Endodermal cell (in vitro differentiated cells): ENCODE results near the gene COX20. TPM values are rescaled to one million over a fixed set of nuclear protein-coding genes. Genes with fewer than 3 reads are reported as not detected.
A peak's percentile ranks its signal among the peaks of the same experiment; 100 is the strongest.

Experiments
- DNase-seq: peaks from one replicate; pipeline ENCODE4 v3.0.0-alpha.2; 2017
- H3K27ac ChIP-seq: 2 replicates; pipeline ENCODE4 v1.5.1; 2013; ENCODE audit warnings: mild to moderate bottlenecking, low read depth, low read length, moderate library complexity
- H3K27me3 ChIP-seq: 2 replicates; pipeline ENCODE4 v1.6.1; 2013; ENCODE audit warnings: mild to moderate bottlenecking, low read length, moderate library complexity; ENCODE audit not compliant: insufficient read depth, control insufficient read depth, poor library complexity, severe bottlenecking
- H3K36me3 ChIP-seq: 2 replicates; pipeline ENCODE4 v1.7.0; 2013; ENCODE audit warnings: mild to moderate bottlenecking, low read length, moderate library complexity; ENCODE audit not compliant: control insufficient read depth, insufficient read depth
- H3K4me1 ChIP-seq: one replicate; pipeline ENCODE4 v1.7.0; 2013; ENCODE audit warnings: low read length; ENCODE audit not compliant: control insufficient read depth, insufficient read depth
- H3K4me3 ChIP-seq: 2 replicates; pipeline ENCODE4 v1.5.1; 2013; ENCODE audit warnings: mild to moderate bottlenecking, low read length, moderate library complexity
- H3K9ac ChIP-seq: 2 replicates; pipeline ENCODE4 v1.6.1; 2013; ENCODE audit warnings: mild to moderate bottlenecking, low read length, moderate library complexity; ENCODE audit not compliant: poor library complexity, severe bottlenecking; ENCODE audit errors: extremely low read depth
- H3K9me3 ChIP-seq: 2 replicates; pipeline ENCODE4 v1.6.1; 2013; ENCODE audit warnings: mild to moderate bottlenecking, low read length, moderate library complexity; ENCODE audit not compliant: control insufficient read depth
- H3K27ac Mint-ChIP-seq: 2 replicates; pipeline ENCODE4 v1.8.0; 2020; ENCODE audit warnings: mixed read lengths
- H3K27me3 Mint-ChIP-seq: 2 replicates; pipeline ENCODE4 v1.8.0; 2021; ENCODE audit warnings: mild to moderate bottlenecking, mixed read lengths; ENCODE audit not compliant: insufficient read depth
- H3K36me3 Mint-ChIP-seq: 2 replicates; pipeline ENCODE4 v1.8.0; 2020; ENCODE audit warnings: low read depth, mixed read lengths
- H3K4me1 Mint-ChIP-seq: 2 replicates; pipeline ENCODE4 v1.8.0; 2020; ENCODE audit warnings: mixed read lengths
- H3K4me3 Mint-ChIP-seq: 2 replicates; pipeline ENCODE4 v1.8.0; 2020; ENCODE audit warnings: mild to moderate bottlenecking, moderate library complexity, mixed read lengths
- H3K9me3 Mint-ChIP-seq: 2 replicates; pipeline ENCODE4 v1.8.0; 2020; ENCODE audit warnings: mild to moderate bottlenecking, mixed read lengths
- WGBS, 2 experiments: methylation state at CpG; one replicate each; pipeline versions ENCODE4 v1.1.5 to v1.1.7; 2013; ENCODE audit warnings: missing lambda C conversion rate in 2 of 2, mixed read lengths in 1 of 2; ENCODE audit not compliant: insufficient coverage in 1 of 2, insufficient read length in 1 of 2; 5-methylcytosine and 5-hydroxymethylcytosine counted together
- total RNA-seq, 2 donors: library from RNA; stranded (reverse); fragmentation: NEBNext Ultra II Directional in 1 of 2; extraction: Animal tissue kit (Norgen Biotek cat#: 25700) in 1 of 2; gene quantifications; 2 replicates in 1 of 2; 3 replicates in 1 of 2; pipeline ENCODE4 v1.2.1, GENCODE V29; 2021
- TF ChIP-seq, protein P1 (sequence below): fragments of 200-600 bp; sonication (generic); conservative IDR thresholded peaks from 2 replicates; pipeline ENCODE4 v1.5.0; 2021; ENCODE audit warnings: antibody characterized with exemption, mild to moderate bottlenecking

The COX20 gene
- total RNA-seq, 2 donors from 2014 or later = 19.5 to 23.4 TPM

DNA sequence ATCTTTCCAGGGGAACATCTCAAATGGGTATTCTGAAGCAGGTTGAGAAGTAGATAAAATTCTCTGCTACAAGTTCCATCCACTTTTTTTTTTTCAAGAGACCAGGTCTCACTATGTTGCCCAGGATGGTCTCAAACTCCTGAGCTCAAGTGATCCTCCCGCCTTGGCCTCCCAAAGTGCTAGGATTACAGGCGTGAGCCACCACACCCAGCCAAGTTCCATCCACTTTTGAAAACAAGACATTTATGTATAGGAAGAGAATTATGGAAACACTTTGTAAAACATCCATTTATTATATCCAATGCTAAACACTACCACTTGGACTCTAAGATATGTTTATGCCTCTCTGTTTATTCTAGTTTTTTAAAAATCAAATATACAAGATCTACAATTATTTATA lies 15.4 kb downstream of the COX20 start:
- WGBS, 2 experiments = 94% methylated on average over 2 of the region's 2 CpGs; no CpG with 5 or more reads in 1 of the 2 experiments
- Mint-ChIP-seq H3K36me3 (peaks cover 85% of the 10 kb centered on the region), H3K27ac (peak overlapping the region; percentile 79), H3K9me3 (no peaks in the 10 kb centered on the region), H3K4me3 (no peak overlapping the region), H3K4me1 (no peaks in the 10 kb centered on the region), H3K27me3 (no peaks in the 10 kb centered on the region)
- TF ChIP-seq, protein P1, sequence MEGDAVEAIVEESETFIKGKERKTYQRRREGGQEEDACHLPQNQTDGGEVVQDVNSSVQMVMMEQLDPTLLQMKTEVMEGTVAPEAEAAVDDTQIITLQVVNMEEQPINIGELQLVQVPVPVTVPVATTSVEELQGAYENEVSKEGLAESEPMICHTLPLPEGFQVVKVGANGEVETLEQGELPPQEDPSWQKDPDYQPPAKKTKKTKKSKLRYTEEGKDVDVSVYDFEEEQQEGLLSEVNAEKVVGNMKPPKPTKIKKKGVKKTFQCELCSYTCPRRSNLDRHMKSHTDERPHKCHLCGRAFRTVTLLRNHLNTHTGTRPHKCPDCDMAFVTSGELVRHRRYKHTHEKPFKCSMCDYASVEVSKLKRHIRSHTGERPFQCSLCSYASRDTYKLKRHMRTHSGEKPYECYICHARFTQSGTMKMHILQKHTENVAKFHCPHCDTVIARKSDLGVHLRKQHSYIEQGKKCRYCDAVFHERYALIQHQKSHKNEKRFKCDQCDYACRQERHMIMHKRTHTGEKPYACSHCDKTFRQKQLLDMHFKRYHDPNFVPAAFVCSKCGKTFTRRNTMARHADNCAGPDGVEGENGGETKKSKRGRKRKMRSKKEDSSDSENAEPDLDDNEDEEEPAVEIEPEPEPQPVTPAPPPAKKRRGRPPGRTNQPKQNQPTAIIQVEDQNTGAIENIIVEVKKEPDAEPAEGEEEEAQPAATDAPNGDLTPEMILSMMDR = no peak
- Histone ChIP-seq H3K9me3 (no peaks in the 10 kb centered on the region), H3K36me3 (peaks cover 100% of the 10 kb centered on the region), H3K4me1 (no peaks in the 10 kb centered on the region), H3K4me3 (no peak overlapping the region), H3K27ac (no peak overlapping the region), H3K9ac (no peak overlapping the region), H3K27me3 (no peaks in the 10 kb centered on the region)
- DNase-seq = no peak

DNA sequence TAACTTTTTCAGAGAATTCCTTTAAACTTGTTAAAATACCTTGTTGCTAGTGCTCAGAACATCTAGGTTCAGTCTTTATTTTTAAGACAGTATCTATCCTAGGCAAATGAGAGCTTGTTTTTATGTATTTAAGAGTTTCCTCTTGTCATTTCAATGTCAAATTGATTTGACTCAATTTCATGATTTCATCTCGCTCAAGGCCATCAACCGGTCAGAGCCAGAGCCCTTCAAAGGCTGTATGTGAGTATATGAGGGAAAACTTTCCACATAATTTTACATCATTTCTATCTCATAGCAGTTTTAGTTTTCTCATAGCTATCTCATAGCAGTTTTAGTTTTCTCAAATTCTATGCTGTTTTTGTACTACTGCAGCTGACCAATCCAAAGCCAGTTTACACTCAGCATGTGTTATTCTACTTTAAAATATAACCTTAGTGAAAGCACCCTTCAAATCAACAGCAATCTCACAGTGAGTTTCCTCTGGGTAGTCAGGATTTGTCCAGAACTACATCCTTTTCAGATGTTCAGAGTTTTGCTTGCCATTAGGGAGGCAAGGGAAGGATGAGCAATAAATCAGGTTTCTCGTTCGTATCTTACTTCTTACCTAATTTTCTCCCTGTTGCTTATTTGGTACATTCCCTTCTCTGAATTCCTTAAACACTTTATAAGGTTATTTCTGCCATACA lies 16.2 kb downstream of the COX20 start:
- no peaks in the 10 kb centered on the region for H3K9me3 ChIP-seq
- H3K27ac ChIP-seq = no peak overlapping the region
- no peaks in the 10 kb centered on the region for H3K9me3 Mint-ChIP-seq
- peaks cover 100% of the 10 kb centered on the region for H3K36me3 ChIP-seq
- H3K4me1 ChIP-seq = no peaks in the 10 kb centered on the region
- no peak overlapping the region for H3K9ac ChIP-seq
- WGBS, 2 experiments = 96 to 100% methylated on average over 2 to 4 of the region's 4 CpGs
- peaks cover 1% of the 10 kb centered on the region for H3K4me1 Mint-ChIP-seq
- H3K36me3 Mint-ChIP-seq = peaks cover 85% of the 10 kb centered on the region
- no peaks in the 10 kb centered on the region for H3K27me3 Mint-ChIP-seq
- TF ChIP-seq, protein P1 = no peak
- H3K27ac Mint-ChIP-seq = no peak overlapping the region
- H3K4me3 ChIP-seq = no peak overlapping the region
- no peak overlapping the region for H3K4me3 Mint-ChIP-seq
- no peaks in the 10 kb centered on the region for H3K27me3 ChIP-seq
- DNase-seq = no peak

DNA sequence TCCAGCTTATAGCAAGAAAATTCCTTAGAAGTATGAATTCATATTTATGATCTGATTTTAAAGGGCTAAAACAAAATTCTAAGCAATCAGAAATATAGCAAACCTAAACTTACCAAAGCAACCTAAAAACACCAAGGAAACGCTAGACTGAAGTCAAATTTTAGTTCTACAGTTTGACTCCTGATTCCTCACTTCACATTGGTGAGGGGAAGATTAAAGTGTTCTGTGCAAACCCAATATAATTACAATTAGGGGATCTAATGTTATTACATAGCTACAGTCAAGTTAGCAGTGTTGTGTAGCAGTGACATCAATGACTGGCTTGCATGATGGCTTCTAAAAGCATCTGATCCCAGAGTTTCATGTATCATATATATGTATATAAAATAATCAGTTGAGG lies 17.2 kb downstream of the COX20 start:
- peaks cover 89% of the 10 kb centered on the region for H3K36me3 Mint-ChIP-seq

More for the DNA sequence above, 17.2 kb downstream of the COX20 start:
- Mint-ChIP-seq H3K4me3 (no peak overlapping the region), H3K27me3 (no peaks in the 10 kb centered on the region), H3K4me1 (peaks cover 1% of the 10 kb centered on the region), H3K27ac (no peak overlapping the region), H3K9me3 (no peaks in the 10 kb centered on the region)
- Histone ChIP-seq H3K9ac (no peak overlapping the region), H3K27me3 (no peaks in the 10 kb centered on the region), H3K36me3 (peaks cover 100% of the 10 kb centered on the region), H3K4me3 (no peak overlapping the region), H3K27ac (no peak overlapping the region), H3K4me1 (no peaks in the 10 kb centered on the region), H3K9me3 (no peaks in the 10 kb centered on the region)
- TF ChIP-seq, protein P1 = no peak
- 78% methylated on average over 1 of the region's 1 CpG; no CpG with 5 or more reads in 1 of the 2 experiments for WGBS, 2 experiments
- no peak for DNase-seq
